ENCODE measurements around the gene GLYATL1. TPM values are rescaled to one million over a fixed set of nuclear protein-coding genes. Genes with fewer than 3 reads are reported as not detected.

GLYATL1 gene
- total RNA-seq, 4 donors from 2014 or later = 2.4 to 3.6 TPM; not detected in 2

GRCh38 chr11:58914821-58915543, 24.3 kb upstream of the GLYATL1 start:
- Histone ChIP-seq H3K27ac (no peak overlapping the region), H3K36me3 (no peaks in the 10 kb centered on the region), H3K4me1 (no peaks in the 10 kb centered on the region), H3K4me3 (no peak overlapping the region), H3K9me3 (peaks cover 0 to 12% (median 3%) of the 10 kb centered on the region in 4 donors), H3K27me3 (no peaks in the 10 kb centered on the region)
- no peak for TF ChIP-seq POLR2A (IDR thresholded peaks at IDR 0.05)
- TF ChIP-seq, protein P1, sequence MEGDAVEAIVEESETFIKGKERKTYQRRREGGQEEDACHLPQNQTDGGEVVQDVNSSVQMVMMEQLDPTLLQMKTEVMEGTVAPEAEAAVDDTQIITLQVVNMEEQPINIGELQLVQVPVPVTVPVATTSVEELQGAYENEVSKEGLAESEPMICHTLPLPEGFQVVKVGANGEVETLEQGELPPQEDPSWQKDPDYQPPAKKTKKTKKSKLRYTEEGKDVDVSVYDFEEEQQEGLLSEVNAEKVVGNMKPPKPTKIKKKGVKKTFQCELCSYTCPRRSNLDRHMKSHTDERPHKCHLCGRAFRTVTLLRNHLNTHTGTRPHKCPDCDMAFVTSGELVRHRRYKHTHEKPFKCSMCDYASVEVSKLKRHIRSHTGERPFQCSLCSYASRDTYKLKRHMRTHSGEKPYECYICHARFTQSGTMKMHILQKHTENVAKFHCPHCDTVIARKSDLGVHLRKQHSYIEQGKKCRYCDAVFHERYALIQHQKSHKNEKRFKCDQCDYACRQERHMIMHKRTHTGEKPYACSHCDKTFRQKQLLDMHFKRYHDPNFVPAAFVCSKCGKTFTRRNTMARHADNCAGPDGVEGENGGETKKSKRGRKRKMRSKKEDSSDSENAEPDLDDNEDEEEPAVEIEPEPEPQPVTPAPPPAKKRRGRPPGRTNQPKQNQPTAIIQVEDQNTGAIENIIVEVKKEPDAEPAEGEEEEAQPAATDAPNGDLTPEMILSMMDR (IDR thresholded peaks at IDR 0.05) = no peak
- DNase-seq = no peak

- TF ChIP-seq, protein P1 (IDR thresholded peaks at IDR 0.05) = no peak
- no peak for TF ChIP-seq POLR2A (IDR thresholded peaks at IDR 0.05)
- no peaks in the 10 kb centered on the region for H3K4me1 ChIP-seq
- no peaks in the 10 kb centered on the region for H3K27me3 ChIP-seq
- peaks cover 0 to 12% (median 3%) of the 10 kb centered on the region in 4 donors for H3K9me3 ChIP-seq
- DNase-seq = no peak
- H3K4me3 ChIP-seq = no peak overlapping the region
- H3K27ac ChIP-seq = no peak overlapping the region
- no peaks in the 10 kb centered on the region for H3K36me3 ChIP-seq
Observed at GRCh38 chr11:58916637-58917036, 22.7 kb upstream of the GLYATL1 start.

- peaks cover 0 to 12% (median 3%) of the 10 kb centered on the region in 4 donors for H3K9me3 ChIP-seq
- H3K36me3 ChIP-seq = no peaks in the 10 kb centered on the region
- no peak overlapping the region for H3K27ac ChIP-seq
- H3K4me3 ChIP-seq = no peak overlapping the region
- H3K4me1 ChIP-seq = no peaks in the 10 kb centered on the region
- H3K27me3 ChIP-seq = no peaks in the 10 kb centered on the region
- DNase-seq = no peak
- TF ChIP-seq, protein P1 (IDR thresholded peaks at IDR 0.05) = no peak
- no peak for TF ChIP-seq POLR2A (IDR thresholded peaks at IDR 0.05)
Observed at GRCh38 chr11:58917159-58917783, 22.0 kb upstream of the GLYATL1 start.

GRCh38 chr11:58919561-58919960, 19.7 kb upstream of the GLYATL1 start:
- TF ChIP-seq POLR2A (IDR thresholded peaks at IDR 0.05) = no peak
- TF ChIP-seq, protein P1 (IDR thresholded peaks at IDR 0.05) = no peak

GRCh38 chr11:58919980-58920379, 19.3 kb upstream of the GLYATL1 start:
- no peak overlapping the region for H3K4me3 ChIP-seq
- H3K4me1 ChIP-seq = no peaks in the 10 kb centered on the region
- TF ChIP-seq, protein P1 (IDR thresholded peaks at IDR 0.05) = peak in 1 of 6 experiments; percentile 22
- TF ChIP-seq POLR2A (IDR thresholded peaks at IDR 0.05) = no peak
- no peaks in the 10 kb centered on the region for H3K36me3 ChIP-seq
- no peaks in the 10 kb centered on the region for H3K27me3 ChIP-seq
- DNase-seq = no peak
- no peak overlapping the region for H3K27ac ChIP-seq
- peaks cover 0 to 12% (median 3%) of the 10 kb centered on the region in 4 donors for H3K9me3 ChIP-seq

More at GRCh38 chr11:58919561-58919960, 19.7 kb upstream of the GLYATL1 start:
- Histone ChIP-seq H3K9me3 (peaks cover 0 to 12% (median 3%) of the 10 kb centered on the region in 4 donors), H3K27ac (no peak overlapping the region), H3K36me3 (no peaks in the 10 kb centered on the region), H3K4me3 (no peak overlapping the region), H3K4me1 (no peaks in the 10 kb centered on the region), H3K27me3 (no peaks in the 10 kb centered on the region)
- DNase-seq = no peak

Data from Peyer's patch (tissue), 4 donors.